Activated CD4-positive, alpha-beta T cell treated with anti-CD3 and anti-CD28 coated beads, Interleukin-2, amount 50 U/mL, for 4 hours (primary cell): Measurements from ENCODE around the gene ARHGAP6.

Experiments used
- DNase-seq, 2 experiments: peaks; one replicate each; pipeline ENCODE4 v3.0.0-alpha.2; 2020

The ARHGAP6 gene

GRCh38 chrX:11197671-11198070, 468.0 kb downstream of the ARHGAP6 start:
- DNase-seq: no peak

GRCh38 chrX:11196476-11196875, 469.2 kb downstream of the ARHGAP6 start:
- DNase-seq: no peak

GRCh38 chrX:11193035-11193469, 472.7 kb downstream of the ARHGAP6 start:
- DNase-seq: no peak

DNA sequence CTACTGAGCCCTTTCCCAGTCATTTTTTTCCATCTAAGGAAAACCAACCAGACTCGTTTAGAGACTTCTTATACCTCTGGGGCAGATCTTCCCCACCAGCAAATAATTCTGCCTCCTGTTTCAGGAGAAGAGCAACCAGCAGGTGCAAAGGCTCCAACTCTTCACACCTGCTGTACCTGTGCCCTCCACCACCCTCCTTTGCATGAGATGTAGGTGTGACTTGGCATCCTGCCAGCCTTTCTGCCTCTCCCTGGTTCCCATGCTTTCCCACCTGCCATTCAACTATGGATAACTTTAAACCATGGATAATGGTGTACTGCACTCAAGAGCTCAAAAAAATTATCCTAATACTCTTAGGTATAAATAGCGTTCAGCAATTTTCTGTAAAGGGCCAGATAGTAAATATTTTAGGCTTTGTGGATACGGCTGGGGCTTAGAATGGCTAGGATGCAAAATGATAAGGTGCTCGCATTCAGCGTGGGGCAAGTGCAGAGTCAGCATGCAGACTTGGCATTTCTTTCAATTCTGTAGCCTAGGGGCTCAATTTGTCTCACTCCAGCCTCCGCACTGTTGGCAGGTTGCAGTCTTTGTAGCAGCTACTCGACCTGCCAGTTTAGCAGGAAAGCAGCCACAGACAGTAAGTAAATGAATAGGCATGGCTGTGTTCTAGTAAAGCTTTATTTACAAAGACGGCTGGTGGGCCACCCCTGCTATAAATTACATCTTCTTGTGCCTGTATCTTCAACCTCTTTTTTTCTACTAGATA, 474.8 kb downstream of the ARHGAP6 start:
- no peak for DNase-seq

DNA sequence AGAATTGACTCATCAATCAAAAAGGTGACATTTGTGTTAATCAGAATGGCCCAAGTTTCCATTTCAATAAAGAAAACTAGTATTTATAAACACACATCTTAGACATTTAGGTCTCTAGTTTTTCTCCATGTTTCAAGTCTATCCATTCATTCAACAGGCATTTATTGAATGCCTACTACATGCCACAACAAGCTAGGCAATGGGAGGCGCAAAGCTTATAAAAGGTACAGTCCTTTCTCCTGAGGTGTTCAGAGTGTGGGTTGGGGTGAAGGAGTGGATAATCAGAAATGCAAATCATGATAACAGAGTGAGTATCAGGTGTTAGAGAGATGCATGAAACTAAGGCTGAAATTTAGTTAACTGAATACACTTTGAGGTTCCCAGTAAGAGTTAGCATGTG, 476.6 kb downstream of the ARHGAP6 start:
- DNase-seq: no peak

DNA sequence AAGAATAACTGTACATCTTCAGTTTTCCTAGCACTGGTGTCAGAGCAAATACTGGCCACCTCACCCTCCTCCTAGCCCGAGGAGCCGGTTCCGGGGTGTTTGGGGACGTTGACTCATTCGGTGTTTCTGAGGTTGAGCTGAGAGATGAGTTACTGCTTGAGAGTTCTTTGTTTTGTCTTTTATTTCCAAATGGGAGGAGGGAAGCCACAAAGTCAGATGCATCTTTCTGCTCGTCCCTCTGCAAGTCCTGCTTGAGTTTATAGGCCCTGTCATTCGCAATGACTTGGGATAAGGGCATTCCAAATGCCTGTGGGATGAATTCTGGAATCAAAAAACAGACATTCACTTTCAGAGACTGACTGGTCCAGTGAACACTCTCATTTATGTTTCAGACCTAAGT, 477.1 kb downstream of the ARHGAP6 start:
- no peak for DNase-seq

DNA sequence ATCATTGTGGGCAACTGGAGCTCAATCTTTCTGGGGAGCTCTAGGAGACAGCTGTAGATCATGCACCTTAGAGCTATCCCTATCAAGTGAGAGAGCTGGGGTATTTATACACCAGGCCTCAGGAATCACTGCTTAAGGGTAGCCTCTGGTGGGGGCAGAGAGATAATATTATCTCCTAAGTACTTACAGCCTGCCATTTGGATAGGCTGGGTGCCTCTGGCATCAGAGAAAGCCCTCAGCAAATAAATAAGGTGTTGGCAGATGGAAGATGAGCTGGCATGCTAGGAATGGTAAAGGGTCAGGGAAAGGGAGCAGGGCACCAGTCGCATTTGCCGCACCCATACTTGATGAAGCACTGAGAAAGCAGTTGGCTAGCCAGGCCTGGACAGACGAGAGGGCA, 478.7 kb downstream of the ARHGAP6 start:
- DNase-seq: no peak

DNA sequence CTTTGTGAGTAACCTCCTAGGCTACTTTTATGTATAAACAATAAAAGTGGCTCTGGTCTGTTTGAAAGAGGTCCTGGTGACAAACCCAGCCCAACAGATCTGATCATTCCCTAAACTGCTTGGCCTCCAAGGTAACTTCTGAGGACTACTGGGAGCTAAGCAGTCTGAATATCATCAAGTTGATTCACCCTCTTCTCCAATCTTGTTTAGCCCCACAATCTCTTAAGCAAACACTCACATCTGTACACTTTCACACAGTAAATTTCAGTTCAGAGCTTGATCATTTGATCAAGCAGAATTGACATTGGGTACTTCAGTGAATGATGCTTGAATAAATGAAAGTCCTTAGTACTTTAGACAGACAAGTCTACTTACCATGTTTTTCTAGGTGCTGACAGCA, 479.9 kb downstream of the ARHGAP6 start:
- DNase-seq: no peak

DNA sequence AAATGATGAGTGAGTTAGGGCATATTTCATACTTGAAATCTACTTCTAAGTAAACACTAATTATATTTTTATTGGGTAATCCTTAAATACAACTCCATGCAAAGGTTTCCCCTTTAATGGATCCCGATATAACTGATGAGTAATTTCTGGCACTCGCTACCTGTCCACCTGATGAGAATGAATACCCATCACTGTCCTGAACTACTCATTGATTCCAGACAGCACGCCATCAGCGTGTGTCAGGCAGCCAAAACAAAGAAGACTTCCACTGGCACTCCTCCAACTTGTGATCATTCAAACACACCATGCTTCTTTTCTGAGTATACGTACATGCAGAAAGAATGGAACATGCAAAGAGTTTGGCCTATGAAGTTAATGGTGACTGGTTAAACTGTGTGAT, 485.1 kb downstream of the ARHGAP6 start:
- DNase-seq: no peak

- DNase-seq: no peak
Observed at GRCh38 chrX:11172415-11172814, 493.3 kb downstream of the ARHGAP6 start.

- DNase-seq: no peak
Observed at GRCh38 chrX:11171956-11172355, 493.8 kb downstream of the ARHGAP6 start.

- DNase-seq: no peak
Observed at GRCh38 chrX:11164433-11164832, 501.3 kb downstream of the ARHGAP6 start.

- DNase-seq: no peak
Observed at GRCh38 chrX:11159149-11159548, 506.6 kb downstream of the ARHGAP6 start.

GRCh38 chrX:11151799-11152559, 513.7 kb downstream of the ARHGAP6 start:
- DNase-seq: no peak

- DNase-seq: no peak
Observed at GRCh38 chrX:11148401-11148800, 517.3 kb downstream of the ARHGAP6 start.

- DNase-seq: no peak
Observed at GRCh38 chrX:11146411-11146810, 519.3 kb downstream of the ARHGAP6 start.

GRCh38 chrX:11143931-11144678, 521.6 kb downstream of the ARHGAP6 start:
- peak; percentile 8 to 11 for DNase-seq

DNA sequence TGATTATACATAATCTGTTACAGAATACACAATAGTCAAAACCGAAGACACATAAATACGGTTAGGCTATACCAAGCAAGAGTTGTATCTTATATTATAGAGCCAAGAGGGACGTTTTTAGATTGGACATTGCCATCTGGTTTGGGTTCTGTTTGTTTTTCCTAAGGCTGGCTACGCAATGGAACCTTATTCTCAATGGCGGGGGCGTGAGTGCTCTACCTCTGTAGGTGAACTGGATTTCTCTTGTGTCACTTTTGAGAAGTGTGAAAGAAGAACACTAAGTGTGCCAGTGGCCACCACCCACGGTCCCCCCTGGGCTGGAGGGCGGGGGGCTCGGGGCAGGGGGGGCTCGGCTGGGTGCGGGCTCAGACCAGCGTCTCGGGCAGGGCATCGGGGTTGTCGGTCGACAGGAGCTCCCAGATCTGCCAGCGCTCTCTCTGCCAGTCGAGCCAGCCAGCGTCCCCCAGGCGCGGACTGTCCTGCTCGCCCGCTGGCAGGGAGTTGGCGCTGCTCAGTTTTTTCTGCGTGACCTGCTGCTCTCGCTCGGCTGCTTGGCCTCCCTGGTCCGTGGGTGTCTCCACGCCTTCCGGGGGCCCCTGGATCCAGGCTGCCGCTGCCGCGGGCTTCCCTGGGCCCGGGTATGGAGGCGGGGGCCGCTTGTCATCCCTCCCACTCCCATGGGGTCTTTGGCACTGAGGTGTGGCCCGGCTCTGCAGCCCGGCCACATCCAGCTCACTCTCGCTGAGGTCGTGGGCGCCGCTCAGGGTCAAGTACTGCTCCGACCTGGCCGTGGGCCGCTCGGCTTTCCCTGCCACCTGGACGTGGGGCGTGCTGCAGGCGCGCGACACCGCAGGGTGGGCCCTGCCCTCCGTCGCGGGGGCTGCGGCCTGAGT, 527.0 kb downstream of the ARHGAP6 start:
- DNase-seq: no peak

DNA sequence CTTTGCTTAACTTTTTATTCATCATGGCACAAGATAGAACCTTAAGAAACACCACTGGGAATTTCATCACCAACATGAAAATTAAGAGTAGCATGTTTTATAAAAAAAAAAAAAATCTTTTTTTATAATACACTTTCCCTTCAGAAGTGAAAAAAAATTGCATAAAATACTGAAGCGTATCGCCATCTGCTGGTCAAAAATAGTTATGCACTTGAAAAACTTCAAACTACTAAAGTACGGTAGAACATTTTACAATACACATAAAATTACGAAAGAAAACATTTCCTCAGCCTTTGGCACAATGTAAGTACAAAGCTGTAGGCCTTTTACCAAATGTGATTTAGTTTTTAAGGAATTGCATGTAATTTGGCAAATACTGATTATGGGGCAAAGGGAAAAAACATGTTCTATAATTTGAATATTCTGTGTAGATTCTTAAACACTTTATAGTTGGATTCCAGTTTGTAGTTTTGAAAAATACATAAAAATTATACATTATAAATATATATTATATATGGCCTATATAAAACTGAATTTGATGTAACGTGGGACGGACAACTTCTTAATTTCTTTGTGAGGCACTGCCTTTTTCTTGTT, 528.1 kb downstream of the ARHGAP6 start:
- no peak for DNase-seq

- DNase-seq: no peak
Observed at GRCh38 chrX:11135564-11136185, 530.0 kb downstream of the ARHGAP6 start.

GRCh38 chrX:11131146-11131545, 534.6 kb downstream of the ARHGAP6 start:
- DNase-seq: no peak

DNA sequence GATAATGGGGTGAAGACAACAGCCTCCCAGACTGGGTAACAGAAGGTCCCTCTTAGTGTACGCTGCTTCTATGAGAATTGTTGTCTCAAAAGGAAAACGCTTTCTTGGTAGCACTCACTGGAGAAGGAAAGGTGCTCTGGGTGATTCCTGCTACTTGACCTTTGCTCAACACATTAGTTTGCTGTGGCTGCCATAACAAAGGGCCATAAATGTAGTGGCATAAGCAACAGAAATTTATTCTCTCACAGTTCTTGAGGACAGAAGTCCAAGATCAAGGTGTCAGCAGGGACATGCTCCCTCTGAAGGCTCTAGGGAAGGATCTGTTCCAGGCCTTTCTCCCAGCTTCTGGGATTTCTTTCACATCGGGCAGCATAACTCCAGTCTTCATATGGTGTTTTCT, 535.6 kb downstream of the ARHGAP6 start:
- DNase-seq: no peak
